ENCODE results near the gene NRG3. TPM values are rescaled to one million over a fixed set of nuclear protein-coding genes. Genes with fewer than 3 reads are reported as not detected.

The NRG3 gene
- total and polyA plus RNA-seq, 11 donors = 0.11 to 0.41 (median 0.27) TPM; not detected in 7

DNA sequence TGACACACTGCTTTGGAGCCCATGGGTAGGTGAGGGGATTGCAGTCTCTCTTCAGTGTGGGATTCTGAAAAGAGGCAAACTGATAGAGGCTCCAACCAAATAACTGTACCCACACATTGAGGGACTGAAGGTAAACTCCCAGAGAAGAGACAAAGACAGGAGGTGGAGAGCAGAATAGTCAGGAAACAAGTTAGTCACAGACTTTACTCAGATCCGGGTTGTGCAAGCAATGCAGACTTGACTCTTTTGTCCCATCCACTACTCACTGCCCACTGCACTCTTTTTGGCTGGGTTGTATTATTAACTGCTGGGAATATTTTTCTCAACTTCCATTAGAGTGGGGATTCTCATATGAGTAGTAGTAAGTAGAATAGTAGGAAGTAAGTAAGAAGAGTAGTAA lies 152.7 kb downstream of the NRG3 start:
- Histone ChIP-seq H3K4me1 (no peaks in the 10 kb centered on the region), H3K9me3 (no peaks in the 10 kb centered on the region), H3K27me3 (no peaks in the 10 kb centered on the region), H3K4me3 (no peak overlapping the region), H3K27ac (no peak overlapping the region), H3K36me3 (no peaks in the 10 kb centered on the region)
- DNase-seq = no peak
- intact Hi-C loops (cut with DNase I) = no loop called here
- TF ChIP-seq, protein P1, sequence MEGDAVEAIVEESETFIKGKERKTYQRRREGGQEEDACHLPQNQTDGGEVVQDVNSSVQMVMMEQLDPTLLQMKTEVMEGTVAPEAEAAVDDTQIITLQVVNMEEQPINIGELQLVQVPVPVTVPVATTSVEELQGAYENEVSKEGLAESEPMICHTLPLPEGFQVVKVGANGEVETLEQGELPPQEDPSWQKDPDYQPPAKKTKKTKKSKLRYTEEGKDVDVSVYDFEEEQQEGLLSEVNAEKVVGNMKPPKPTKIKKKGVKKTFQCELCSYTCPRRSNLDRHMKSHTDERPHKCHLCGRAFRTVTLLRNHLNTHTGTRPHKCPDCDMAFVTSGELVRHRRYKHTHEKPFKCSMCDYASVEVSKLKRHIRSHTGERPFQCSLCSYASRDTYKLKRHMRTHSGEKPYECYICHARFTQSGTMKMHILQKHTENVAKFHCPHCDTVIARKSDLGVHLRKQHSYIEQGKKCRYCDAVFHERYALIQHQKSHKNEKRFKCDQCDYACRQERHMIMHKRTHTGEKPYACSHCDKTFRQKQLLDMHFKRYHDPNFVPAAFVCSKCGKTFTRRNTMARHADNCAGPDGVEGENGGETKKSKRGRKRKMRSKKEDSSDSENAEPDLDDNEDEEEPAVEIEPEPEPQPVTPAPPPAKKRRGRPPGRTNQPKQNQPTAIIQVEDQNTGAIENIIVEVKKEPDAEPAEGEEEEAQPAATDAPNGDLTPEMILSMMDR (IDR thresholded peaks at IDR 0.05) = no peak
- TF ChIP-seq POLR2A (IDR thresholded peaks at IDR 0.05) = no peak
- 73 to 77% (median 77%) methylated on average over 1 of the region's 1 CpG for WGBS, 4 donors
- no peak for ATAC-seq

- Histone ChIP-seq H3K27me3 (no peaks in the 10 kb centered on the region), H3K36me3 (no peaks in the 10 kb centered on the region), H3K9me3 (peaks cover 0 to 3% (median 0%) of the 10 kb centered on the region in 12 donors), H3K4me3 (no peak overlapping the region), H3K27ac (no peak overlapping the region), H3K4me1 (no peaks in the 10 kb centered on the region)
- TF ChIP-seq, protein P1 (IDR thresholded peaks at IDR 0.05) = no peak
- TF ChIP-seq POLR2A (IDR thresholded peaks at IDR 0.05) = no peak
- DNase-seq = no peak
- intact Hi-C loops (cut with DNase I) = no loop called here
- peak in 1 of 4 donors; percentile 34 for ATAC-seq
Observed at GRCh38 chr10:82037076-82037475, 162.1 kb downstream of the NRG3 start.

DNA sequence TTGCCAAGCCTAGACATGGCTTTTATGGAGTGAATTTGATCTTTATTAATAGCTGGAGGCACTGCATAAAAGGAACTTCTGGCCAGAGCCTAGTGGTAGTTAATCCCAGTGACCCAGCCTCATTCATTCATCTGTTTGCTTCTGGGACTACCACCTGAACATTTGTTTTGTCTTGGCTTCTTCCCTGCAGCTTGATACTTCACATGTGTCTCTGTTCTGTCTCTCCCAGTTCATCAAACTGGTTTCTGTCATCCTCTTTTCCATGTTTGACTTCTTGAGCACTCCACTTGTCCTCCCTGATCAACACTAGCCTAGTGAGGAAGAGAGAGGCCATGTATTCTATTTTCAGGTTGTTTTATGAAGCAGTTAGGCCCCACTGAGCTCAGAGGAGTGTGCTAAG lies 163.6 kb downstream of the NRG3 start:
- H3K27me3 ChIP-seq = no peaks in the 10 kb centered on the region
- no peaks in the 10 kb centered on the region for H3K4me1 ChIP-seq
- no peak overlapping the region for H3K27ac ChIP-seq
- intact Hi-C loops (cut with DNase I) = no loop called here
- DNase-seq (no peak), ATAC-seq (no peak)
- H3K36me3 ChIP-seq = no peaks in the 10 kb centered on the region
- no peak overlapping the region for H3K4me3 ChIP-seq
- H3K9me3 ChIP-seq = peaks cover 0 to 3% (median 0%) of the 10 kb centered on the region in 12 donors
- TF ChIP-seq POLR2A (IDR thresholded peaks at IDR 0.05) = no peak
- TF ChIP-seq, protein P1 (IDR thresholded peaks at IDR 0.05) = no peak

GRCh38 chr10:82040336-82040735 lies 165.3 kb downstream of the NRG3 start:
- ATAC-seq (no peak), DNase-seq (no peak)
- TF ChIP-seq, protein P1 (IDR thresholded peaks at IDR 0.05) = no peak
- TF ChIP-seq POLR2A (IDR thresholded peaks at IDR 0.05) = no peak
- no peaks in the 10 kb centered on the region for H3K36me3 ChIP-seq
- intact Hi-C loops (cut with DNase I) = no loop called here
- H3K27ac ChIP-seq = no peak overlapping the region
- 75 to 90% (median 83%) methylated on average over 1 of the region's 1 CpG for WGBS, 4 donors
- peaks cover 0 to 3% (median 0%) of the 10 kb centered on the region in 12 donors for H3K9me3 ChIP-seq
- H3K4me3 ChIP-seq = no peak overlapping the region
- H3K27me3 ChIP-seq = no peaks in the 10 kb centered on the region
- H3K4me1 ChIP-seq = no peaks in the 10 kb centered on the region
